Uterus (tissue), 2 donors: ENCODE data around the gene UFC1.

ENCODE experiments used
- CTCF ChIP-seq, 4 experiments: fragments of 200-600 bp in 2 of 4; fragments of 450-650 bp in 2 of 4; sonication (generic) in 2 of 4; IDR thresholded peaks; one replicate each; pipeline ENCODE4 v1.5.1; 2016 to 2019; ENCODE audit warnings: antibody characterized with exemption in 4 of 4, mild to moderate bottlenecking in 2 of 4, moderate library complexity in 1 of 4
- POLR2A ChIP-seq, 2 donors: fragments of 450-650 bp; IDR thresholded peaks; one replicate each; pipeline ENCODE4 v1.6.1; 2016; ENCODE audit warnings: antibody characterized with exemption in 2 of 2, mild to moderate bottlenecking in 1 of 2, moderate library complexity in 1 of 2

GRCh38 chr1:161171191-161171590, 17.4 kb downstream of the UFC1 start:
- TF ChIP-seq POLR2A (IDR thresholded peaks at IDR 0.05) (no peak), CTCF (IDR thresholded peaks at IDR 0.05) (no peak)
